GM18858 (cell line): ENCODE measurements around the gene FKBP5.
"Not testable (repeated sequence)": the region's sequence is repeated elsewhere in the genome, so short reads cannot be mapped to it uniquely, and the experiment has no call there.

Experiments
- ATAC-seq: cut with Tn5 transposase; IDR thresholded peaks from one replicate; pipeline ENCODE4 v1.9.1; 2021; ENCODE audit not compliant: unreplicated experiment

The FKBP5 gene

DNA sequence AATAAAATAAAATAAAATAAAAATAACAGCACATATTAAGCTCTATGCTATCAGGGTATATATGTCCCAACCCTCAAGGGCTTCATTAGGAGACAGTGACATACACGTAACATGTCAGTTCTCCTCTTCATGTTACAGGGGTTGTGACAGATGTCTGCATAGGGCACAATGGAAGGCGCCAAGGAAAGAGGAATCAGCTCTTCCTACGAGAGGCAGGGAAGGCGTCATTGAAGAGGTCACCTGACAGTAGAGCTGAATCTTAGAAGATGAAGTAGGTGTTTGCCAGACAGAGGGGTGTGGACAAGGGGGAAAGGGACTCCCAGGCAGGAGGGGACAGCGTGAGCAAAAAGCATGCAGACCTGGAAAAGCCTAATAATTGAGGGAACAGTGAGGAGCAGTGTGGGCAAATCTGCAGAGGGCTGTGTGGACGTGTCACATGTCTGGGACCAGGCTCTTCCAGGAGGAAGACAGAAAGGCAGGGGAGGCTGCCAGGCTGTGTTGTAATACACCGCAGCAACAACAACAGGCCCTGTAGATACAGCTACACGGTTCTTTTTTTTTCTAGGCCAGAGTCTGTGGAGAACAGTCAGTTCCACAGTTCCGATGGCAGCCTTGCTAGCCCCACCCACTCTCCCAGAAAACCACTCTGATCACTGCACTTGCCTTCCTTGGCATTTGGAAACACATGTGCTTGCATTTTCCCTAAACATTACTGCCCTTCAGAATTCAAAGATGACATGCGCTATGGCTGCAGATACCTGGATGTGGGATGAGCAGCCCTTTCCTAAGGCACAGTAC lies 2.5 kb upstream of the FKBP5 start:
- no peak for ATAC-seq

DNA sequence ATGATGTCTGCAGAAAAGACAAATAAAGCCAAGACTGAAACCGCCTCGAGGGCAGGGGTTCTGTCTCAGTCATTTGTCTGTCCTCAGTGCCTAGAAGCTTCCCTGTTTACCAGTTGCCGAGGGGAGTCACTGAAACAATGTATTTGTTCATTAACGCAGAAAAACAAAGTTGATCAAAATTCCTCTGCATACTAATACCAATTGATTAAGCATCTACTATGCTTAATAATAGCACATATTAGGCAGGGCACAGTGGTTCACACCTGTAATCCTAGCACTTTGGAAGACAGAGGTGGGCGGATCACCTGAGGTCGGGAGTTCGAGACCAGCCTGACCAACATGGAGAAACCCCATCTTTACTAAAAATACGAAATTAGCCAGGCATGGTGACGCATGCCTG lies 1.8 kb upstream of the FKBP5 start:
- no peak for ATAC-seq

DNA sequence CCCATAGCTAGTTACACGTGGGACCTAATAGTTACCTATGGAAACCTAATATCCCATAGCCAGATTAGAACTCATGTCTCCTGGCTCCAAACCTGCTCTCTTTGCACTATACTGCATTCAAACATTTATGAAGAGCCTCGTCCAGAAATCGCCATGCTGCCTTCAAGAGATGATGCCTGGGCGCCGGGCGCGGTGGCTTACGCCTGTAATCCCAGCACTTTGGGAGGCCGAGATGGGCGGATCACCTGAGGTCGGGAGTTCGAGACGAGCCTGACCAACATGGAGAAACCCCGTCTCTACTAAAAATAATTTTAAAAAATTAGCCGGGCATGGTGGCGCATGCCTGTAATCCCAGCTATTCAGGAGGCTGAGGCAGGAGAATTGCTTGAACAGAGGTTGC lies 1.3 kb upstream of the FKBP5 start:
- not testable (repeated sequence) for ATAC-seq

DNA sequence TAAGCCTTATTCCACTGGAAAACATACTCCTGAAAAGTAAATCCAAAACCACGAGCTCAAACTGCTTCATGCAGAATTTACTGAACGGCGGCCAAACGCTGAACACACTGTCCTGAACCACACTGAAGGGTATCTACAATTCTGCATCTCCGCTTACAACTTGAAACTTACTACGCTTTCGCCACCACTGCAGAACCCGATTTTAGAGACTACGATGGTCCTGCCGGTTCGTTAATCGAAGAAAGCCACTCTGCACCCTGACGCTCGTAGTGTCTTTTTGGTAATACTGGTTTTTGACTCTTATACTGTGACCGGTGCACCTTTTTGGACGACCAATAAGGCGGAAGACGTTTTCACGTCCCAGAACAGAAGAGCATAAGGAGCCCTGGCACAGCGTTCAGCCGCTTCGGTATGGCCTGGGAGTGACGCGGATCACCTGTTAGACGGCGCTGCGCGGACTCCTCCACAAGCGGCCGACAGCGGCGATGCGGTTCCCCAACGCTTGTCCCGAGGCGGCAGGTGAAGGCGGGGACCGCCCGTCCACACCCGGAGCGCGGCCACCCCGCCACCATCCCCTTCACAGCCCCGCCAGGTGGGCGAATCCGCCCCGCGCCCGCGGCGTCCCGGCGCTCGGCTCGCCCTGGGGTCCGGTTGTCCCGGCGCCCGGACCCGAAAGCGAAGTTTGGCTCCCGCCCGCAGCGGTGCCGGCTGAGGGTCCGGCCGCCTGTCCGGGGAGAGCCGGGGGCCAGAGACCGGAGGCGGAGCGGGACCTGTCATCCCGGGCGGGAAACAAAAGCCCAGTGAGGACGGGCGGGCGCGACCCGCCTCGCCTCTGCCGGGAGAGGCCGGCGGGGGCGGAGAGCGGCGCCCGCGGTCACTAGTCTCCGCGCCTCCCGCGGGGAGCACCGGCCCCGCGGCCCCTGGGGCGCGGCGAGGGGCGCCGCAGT lies 784 bp downstream of the FKBP5 start:
- peak; percentile 17 for ATAC-seq

DNA sequence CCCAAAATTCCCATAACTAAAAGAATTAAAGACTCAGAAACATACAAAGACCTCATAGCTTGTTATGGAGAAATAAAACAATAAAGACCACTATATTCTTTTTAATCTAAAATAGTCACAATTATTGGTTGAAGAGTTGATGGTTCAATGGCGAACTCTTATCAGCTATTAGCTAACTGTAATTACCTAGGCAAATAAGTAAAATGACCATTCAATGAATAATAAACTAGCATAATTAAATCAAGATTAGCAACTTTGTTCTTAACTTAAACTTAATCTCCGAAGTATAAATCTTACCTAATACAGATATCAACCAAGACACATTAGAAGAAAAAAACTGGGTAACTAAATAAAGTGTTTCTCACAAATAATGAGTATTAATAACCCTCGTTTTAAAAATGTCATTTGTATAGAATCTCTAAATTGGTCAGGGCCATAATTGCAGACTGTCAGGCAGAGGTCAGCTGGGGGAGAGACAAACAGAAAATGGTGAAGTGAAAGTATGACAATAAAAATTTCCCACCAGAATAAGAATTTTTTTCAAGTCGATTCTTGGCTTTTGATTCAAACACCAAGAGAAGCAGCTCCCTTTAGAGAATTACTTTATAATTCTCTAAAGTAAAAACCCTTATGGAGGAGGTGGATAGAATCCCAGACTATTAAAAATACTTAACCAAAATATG lies 1.7 kb downstream of the FKBP5 start:
- no peak for ATAC-seq

DNA sequence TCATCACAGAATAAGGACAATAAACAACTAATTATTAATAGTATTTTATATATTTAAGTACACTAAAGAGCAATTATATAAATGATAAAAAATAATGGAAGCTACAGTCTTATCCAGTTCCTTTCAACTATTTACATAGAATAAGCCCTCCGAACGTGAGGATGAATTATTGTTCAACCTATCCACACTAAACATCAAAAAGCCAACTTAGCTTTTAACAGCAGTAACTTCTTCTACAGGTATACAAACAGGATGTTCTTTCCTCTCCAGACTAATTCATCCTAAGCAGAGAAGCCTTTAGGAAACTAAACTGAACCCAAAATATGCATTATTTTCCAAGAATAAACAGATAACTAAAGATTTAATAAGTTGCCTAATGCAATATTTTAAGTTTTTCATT lies 2.3 kb downstream of the FKBP5 start:
- no peak for ATAC-seq

DNA sequence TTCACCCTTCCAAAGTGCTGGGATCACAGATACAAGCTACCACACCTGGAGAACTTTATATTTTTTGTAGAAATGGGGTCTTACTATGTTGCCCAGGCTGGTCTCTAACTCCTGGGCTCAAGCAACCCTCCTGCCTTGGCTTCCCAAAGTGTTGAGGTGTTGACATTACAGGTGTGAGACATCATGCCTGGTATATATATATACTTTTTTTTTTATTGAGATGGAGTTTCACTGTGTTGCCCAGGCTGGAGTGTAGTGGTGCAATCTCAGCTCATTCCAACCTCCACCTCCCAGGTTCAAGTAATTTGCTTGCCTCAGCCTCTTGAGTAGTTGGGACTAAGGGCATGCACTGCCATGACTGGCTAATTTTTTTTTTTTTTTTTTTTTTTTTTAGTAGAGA lies 5.4 kb downstream of the FKBP5 start:
- ATAC-seq: no peak

DNA sequence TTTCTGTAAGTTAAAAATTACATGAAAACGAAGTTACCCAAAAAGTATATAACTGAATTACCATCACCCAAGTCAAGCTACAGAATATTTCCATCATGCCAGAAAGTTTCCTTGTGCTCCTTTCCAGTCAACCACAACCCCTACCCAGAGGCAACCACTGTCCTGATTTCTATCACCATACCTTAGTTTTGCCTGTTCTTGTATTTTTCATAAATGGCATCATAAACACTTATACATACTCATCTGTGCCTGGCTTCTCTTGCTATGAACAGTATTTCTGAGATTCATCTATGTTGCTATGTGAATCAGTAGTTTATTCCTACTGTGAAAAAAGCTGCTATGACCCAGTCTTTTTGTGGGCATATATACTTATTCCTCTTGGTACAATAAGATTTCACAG lies 7.4 kb downstream of the FKBP5 start:
- no peak for ATAC-seq

DNA sequence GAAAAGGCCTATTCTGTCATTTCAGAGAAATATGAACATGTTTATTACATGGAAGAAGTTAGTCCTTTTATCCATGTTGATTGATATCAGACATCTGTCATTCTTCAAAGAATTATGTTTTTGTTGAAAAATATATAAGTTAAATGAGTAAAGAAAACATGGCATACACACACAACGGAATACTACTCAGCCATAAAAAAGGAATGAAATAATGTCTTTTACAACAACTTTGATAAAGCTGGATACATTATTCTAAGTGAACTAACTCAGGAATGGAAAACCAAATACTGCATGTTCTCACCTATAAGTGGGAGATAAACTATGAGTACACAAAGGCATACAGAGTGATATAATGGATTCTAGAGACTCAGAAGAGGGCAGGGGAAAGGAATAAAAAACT lies 9.3 kb downstream of the FKBP5 start:
- ATAC-seq: no peak

DNA sequence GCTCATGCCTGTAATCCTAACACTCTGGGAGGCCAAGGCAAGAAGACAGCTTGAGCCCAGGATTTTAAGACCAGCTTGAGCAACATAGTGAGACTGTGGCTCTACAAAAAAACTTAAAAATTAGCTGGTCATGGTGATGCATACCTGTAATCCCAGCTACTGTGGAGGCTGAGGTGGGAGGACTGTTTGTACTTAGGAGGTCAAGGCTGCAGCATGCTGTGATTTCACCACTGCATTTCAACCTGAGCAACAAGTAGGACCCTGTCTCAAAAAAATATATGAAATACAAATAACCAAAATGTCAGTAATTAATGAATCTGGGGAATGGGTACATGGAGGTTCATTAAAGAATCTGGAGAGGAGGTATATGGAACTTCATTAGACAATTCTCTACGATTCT lies 9.9 kb downstream of the FKBP5 start:
- ATAC-seq: no peak

DNA sequence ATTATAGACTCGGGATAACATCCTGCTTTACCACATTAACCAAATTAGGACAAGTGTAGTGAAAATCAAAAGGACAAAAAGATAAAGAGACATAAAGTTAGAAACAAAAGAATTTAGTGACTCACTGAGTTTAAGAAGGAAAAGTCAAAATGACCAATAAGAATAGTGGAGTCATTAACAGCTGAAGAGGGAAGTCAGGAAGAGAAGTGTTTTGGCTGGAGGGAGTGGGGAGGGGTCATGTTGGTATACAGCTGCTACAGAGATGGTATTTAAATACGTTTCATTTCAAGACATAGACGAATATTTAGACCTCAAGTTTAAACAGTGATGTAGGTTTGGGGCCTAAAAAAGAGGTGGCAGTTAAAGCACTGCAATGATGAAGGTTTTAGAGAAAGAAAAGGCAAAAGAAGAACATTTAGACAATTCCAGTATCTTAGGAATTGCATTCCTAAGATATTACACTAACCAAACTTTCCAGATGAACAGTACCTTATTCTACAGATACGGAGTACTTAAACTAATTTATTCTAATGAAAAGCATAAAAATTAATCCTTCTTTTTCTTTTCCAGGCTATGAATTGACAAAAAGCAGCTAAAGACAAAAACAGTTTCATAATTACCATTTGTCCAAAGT lies 10.6 kb downstream of the FKBP5 start:
- ATAC-seq: no peak

DNA sequence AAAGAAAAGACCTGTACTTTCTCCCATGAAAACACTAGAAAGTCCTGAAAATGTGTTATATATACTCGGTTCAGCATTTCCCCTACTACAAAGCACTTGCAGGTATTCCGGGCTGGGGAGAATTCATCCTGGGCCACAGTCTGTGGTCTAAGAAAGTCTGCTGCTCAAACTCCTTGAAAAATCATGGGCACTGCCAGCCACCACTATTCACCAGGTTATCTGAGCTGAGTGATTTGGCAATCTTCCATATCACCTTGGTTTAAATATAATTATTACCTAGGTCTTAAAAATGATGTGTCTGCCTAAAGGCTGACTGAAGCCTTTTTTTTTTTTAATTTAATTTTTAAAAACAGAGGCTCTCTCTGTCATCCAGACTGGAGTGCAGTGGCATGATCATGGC lies 11.3 kb downstream of the FKBP5 start:
- no peak for ATAC-seq

DNA sequence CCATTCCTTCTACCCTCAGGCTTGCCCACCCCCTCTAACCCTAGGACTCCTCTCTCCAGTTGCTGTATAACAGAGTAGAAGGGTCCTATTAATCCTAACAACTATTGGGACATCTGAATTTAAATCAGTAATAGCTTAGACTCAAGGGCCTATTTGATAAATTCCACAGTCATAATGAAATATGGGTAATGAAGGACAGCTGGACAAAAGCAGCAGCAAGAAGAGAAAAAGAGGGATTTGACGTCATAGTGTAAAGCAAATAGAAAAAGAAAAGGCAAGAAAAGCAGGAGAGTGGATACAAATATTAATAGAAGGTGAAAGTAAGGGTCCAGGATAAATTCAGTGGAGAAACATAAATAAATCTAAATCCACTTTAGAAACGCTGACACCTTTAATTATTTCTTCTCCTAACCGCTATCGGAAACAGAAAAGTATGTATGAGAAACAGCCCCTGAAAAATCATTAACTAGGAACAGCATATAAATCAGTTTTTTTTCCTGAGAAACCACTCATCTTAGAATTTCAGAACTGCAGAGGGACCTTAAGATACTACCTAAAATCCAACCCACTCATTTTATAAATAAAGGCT lies 12.8 kb downstream of the FKBP5 start:
- no peak for ATAC-seq

DNA sequence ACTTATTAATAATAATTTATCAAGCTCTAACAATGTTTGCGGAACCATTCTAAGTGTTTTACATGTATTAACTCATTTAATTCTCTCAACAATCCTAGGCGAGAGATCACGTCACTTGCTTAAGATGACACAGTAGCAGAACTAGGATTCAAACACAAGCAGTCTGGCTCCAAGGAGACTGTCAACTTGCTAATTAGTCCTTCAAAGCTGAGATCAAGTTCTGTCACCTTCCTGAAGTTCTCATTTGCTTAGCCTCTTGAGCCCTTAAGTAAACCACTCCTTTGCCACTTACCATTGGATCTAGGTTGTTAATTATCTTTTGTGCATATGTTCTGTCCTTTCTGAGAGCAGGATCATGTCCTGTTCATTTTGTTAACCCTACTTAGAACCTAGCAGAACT lies 14.1 kb downstream of the FKBP5 start:
- no peak for ATAC-seq

DNA sequence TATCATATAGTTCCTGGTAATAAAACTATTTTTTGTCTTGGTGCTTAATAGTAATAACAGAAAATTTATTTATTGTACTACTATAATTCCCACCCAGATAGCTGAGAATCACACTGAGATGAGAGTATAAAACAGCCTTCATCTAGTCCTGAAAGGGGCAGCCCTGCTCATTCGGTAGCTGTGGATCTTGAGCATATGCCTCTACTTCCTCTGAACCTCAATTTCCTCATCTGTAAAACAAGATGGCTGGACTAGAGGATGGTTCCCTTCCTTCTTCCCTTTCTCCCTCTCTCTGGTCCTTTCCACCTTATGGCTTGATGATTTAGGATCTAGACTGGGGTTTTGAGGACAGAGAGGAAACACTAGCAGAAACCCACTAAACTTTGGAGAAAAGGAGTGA lies 15.0 kb downstream of the FKBP5 start:
- no peak for ATAC-seq

DNA sequence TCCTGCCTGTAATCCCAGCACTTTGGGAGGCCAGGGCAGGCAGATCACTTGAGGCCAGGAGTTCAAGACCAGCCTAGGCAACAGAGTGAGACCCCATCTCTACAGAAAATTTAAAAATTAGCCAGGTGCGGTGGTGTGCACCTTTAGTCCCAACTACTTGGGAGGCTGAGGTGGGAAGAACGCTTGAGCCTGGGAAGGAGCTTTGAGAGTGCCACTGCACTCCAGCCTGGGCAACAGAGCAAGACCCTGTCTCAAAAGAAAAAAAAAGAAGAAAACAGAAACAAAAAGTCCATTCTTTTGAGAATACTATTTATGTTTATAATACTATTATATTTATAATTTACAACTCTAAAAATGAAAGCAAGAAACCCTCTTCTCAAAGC lies 15.4 kb downstream of the FKBP5 start:
- ATAC-seq: not testable (repeated sequence)

DNA sequence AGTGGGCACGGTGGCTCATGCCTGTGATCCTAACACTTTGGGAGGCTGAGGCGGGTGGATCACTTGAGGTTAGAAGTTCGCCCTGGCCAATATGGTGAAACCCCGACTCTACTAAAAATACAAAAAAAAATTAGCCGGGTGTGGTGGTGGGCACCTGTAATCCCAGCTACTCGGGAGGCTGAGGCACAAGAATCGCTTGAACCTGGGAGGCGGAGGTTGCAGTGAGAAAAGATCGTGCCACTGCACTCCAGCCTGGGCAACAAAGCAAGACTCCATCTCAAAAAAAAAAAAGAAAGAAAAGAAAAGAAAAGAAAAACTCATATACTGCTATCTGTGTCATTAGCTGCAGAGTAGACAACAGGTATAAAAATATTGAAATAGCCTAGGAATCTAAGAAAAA lies 18.3 kb downstream of the FKBP5 start:
- not testable (repeated sequence) for ATAC-seq

DNA sequence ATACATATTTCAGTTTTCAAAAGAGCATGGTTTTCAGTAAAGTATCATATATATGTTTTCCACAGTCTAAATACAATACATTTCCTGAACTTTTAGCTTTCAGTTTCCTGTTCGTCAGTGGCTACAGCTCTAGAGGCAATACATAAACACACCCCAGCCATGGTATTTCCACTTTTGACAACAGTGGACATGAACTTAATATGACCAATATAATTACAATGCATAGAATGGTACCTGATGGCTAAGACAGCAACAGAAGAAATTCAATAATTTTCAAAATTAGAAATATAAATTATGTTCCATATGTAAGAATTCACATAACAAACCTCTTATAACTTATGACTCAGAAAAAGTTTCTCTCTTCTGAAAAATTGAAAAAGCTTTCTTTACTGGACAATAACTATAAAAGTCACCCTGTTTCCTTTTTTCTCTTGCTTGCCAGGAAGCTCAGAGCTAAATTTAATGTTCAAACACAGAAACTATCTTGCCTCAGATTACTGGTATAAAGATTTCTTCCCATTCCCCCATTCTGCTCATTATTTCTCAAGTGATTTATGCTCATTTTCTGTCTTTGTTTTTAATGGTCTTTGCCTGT lies 19.2 kb downstream of the FKBP5 start:
- no peak for ATAC-seq

DNA sequence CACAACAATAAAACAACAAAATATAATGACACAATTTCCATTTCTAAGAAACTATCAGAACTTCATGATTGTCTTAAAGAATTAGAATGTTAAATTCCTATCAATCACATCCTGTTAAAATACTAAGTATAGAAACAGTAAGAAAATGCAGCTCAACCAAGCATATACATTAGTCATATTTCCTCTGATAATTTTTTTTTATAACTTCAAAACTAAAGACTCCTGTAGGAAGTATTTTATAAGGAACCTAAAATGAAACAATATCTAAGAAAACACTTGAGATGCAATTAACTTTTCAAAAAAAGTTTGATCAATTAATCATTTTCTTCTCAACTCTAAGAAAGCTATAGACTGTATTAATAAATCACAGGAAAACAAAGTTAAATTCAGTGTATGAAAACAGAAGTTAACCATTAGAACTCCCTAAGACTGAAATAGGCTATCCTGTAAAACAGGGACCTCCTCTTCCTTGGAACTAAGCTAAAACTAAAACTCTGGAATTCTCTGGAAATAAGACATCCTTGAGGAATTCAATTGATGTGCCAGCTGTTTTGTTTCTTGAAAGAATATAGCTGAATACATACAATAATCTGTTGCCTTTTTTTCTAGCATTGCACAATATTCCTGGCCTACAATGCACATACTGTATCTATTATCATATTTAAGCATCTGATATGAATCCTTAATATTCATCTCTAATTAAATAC lies 19.8 kb downstream of the FKBP5 start:
- ATAC-seq: no peak

DNA sequence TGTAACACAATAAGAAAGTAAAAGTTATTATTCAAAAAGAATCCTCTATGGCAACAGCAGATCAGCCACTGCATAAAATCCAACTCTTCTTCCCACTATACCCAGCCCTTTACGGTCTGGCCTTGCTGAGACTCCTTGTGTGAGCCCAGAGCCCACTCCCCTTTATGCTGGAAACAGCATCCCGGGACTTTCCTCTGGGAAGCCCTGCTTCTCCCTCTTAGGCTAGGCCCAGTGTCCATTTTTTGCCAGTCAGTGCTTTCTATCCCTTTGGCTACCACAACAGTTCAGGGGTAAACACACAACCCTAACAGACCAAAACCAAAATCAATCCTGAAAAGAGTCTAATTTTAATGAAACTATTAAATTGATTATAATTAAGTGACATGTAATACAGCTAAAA lies 20.6 kb downstream of the FKBP5 start:
- no peak for ATAC-seq
